Measurements from ENCODE around the gene KDM4E. TPM values are rescaled to one million over a fixed set of nuclear protein-coding genes. Genes with fewer than 3 reads are reported as not detected.
A peak's percentile ranks its signal among the peaks of the same experiment; 100 is the strongest.

KDM4E gene
- total and polyA plus RNA-seq, 9 of the 15 experiments (the other 6 are each of a cell fraction or from before 2014, with no cell fraction given) = 0.04 TPM; not detected in 8

GRCh38 chr11:95067039-95067840, 42.2 kb downstream of the KDM4E start (continued):
- peak in 1 of 2 experiments; percentile 43; a peak in 3 of 4 replicates for TF ChIP-seq RAD21 (CRISPR knock-in tag; conservative IDR thresholded peaks at IDR 0.05 in 1 of 2, IDR thresholded peaks at IDR 0.05 in 1 of 2)
- TF ChIP-seq TARDBP (IDR thresholded peaks at IDR 0.05) = peak; percentile 74; the same call in 1 of the 2 replicates
- no peak for TF ChIP-seq KDM2B (CRISPR knock-in tag; IDR thresholded peaks at IDR 0.05)
- TF ChIP-seq TGIF2 (CRISPR knock-in tag; IDR thresholded peaks at IDR 0.05) = 0 out of 2 replicates have a peak, but pooled peaks have one; percentile 52
- TF ChIP-seq PHF8 (IDR thresholded peaks at IDR 0.05; ENCODE audit: borderline replicate concordance, low read length) = peak; percentile 72; the same call in 1 of the 2 replicates
- TF ChIP-seq STAT6 (CRISPR knock-in tag; IDR thresholded peaks at IDR 0.05) = no peak
- TF ChIP-seq RCOR1 (IDR thresholded peaks at IDR 0.05; ENCODE audit: borderline replicate concordance in 1 of 2, low read depth in 2 of 2, low read length in 2 of 2) = peak in 1 of 2 experiments; percentile 49; a peak in 1 of 4 replicates
- TF ChIP-seq NFIC (IDR thresholded peaks at IDR 0.05) = peak; percentile 85
- peak; percentile 83 for TF ChIP-seq GABPA (tag; conservative IDR thresholded peaks at IDR 0.05; ENCODE audit: low read depth)
- peak; percentile 61; the same call in 1 of the 2 replicates for TF ChIP-seq SIN3B (IDR thresholded peaks at IDR 0.05; ENCODE audit: low read depth)
- peak; percentile 46; the same call in 1 of the 2 replicates for TF ChIP-seq TEAD4 (IDR thresholded peaks at IDR 0.05; ENCODE audit: low read length)
- no peak for TF ChIP-seq TEAD4 (CRISPR knock-in tag; IDR thresholded peaks at IDR 0.05; ENCODE audit: borderline replicate concordance)
- TF ChIP-seq ETV6 (IDR thresholded peaks at IDR 0.05; ENCODE audit: borderline replicate concordance in 1 of 2, low read depth in 2 of 2, low read length in 1 of 2) = no peak
- TF ChIP-seq ETV6 (CRISPR knock-in tag; IDR thresholded peaks at IDR 0.05; ENCODE audit: borderline replicate concordance) = 0 out of 2 replicates have a peak, but pooled peaks have one; percentile 13
- peak; percentile 52; the same call in 1 of the 2 replicates for TF ChIP-seq PML (IDR thresholded peaks at IDR 0.05; ENCODE audit: low read length)
- no peak for TF ChIP-seq TBP (optimal IDR thresholded peaks at IDR 0.05; ENCODE audit: low read depth, low read length)
- peak; percentile 29; the same call in 1 of the 2 replicates for TF ChIP-seq HNRNPL (IDR thresholded peaks at IDR 0.05; ENCODE audit: low read depth, low read length)
- 0 out of 2 replicates have a peak, but pooled peaks have one; percentile 28 for TF ChIP-seq ARID1B (IDR thresholded peaks at IDR 0.05)
- TF ChIP-seq NUFIP1 (IDR thresholded peaks at IDR 0.05; ENCODE audit: partially characterized antibody) = no peak
- TF ChIP-seq ARID4B (CRISPR knock-in tag; IDR thresholded peaks at IDR 0.05) = peak; percentile 79
- peak; percentile 45 for TF ChIP-seq HCFC1 (IDR thresholded peaks at IDR 0.05; ENCODE audit: low read depth, low read length)

All from K562 (cell line).